ENCODE data around the gene LRMDA.

The LRMDA gene

GRCh38 chr10:76002262-76002854, 570.9 kb downstream of the LRMDA start:
- no peaks in the 10 kb centered on the region for H3K9me3 ChIP-seq (ENCODE audit: control insufficient read depth, low read depth, low read length)
- H3K27ac ChIP-seq (ENCODE audit: low read length): no peak overlapping the region
- H3K36me3 ChIP-seq (ENCODE audit: control insufficient read depth, low read depth, low read length): no peaks in the 10 kb centered on the region
- no peak overlapping the region for H3K9ac ChIP-seq (ENCODE audit: low read length)
- H3K27me3 ChIP-seq (ENCODE audit: control insufficient read depth, insufficient read depth, low read length): no peaks in the 10 kb centered on the region
- no peak overlapping the region for H3K4me3 ChIP-seq (ENCODE audit: low read length)
- H3K4me1 ChIP-seq (ENCODE audit: control insufficient read depth, low read depth, low read length): peaks cover 22% of the 10 kb centered on the region

- Histone ChIP-seq H3K27ac (ENCODE audit: low read length) (no peak overlapping the region), H3K27me3 (ENCODE audit: control insufficient read depth, insufficient read depth, low read length) (no peaks in the 10 kb centered on the region), H3K4me1 (ENCODE audit: control insufficient read depth, low read depth, low read length) (peaks cover 28% of the 10 kb centered on the region), H3K36me3 (ENCODE audit: control insufficient read depth, low read depth, low read length) (no peaks in the 10 kb centered on the region), H3K9ac (ENCODE audit: low read length) (no peak overlapping the region), H3K9me3 (ENCODE audit: control insufficient read depth, low read depth, low read length) (no peaks in the 10 kb centered on the region), H3K4me3 (ENCODE audit: low read length) (no peak overlapping the region)
Measured at GRCh38 chr10:76007667-76008181, 576.3 kb downstream of the LRMDA start.

DNA sequence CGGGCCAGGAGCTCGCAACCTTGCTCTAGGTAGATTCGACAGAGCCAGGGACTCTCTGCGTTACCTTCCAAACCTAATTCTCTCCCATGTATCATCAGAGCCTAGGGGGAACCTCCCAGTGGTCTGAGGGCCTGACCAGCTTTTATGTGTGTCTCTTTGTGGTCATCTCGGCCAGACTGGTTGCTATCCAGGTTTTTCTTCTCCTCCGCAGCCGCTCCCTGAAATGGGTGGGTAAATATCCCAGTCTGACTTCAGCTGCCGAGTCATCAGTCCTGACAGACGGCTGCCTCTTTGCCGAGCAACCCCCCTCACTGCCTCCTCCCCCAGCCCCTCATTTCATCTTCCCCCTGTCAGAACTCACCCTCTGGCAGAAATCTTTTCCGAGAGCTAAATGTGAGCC, 578.1 kb downstream of the LRMDA start:
- Histone ChIP-seq H3K9me3 (ENCODE audit: control insufficient read depth, low read depth, low read length) (no peaks in the 10 kb centered on the region), H3K27me3 (ENCODE audit: control insufficient read depth, insufficient read depth, low read length) (no peaks in the 10 kb centered on the region), H3K9ac (ENCODE audit: low read length) (no peak overlapping the region), H3K4me3 (ENCODE audit: low read length) (no peak overlapping the region), H3K27ac (ENCODE audit: low read length) (no peak overlapping the region), H3K4me1 (ENCODE audit: control insufficient read depth, low read depth, low read length) (peaks cover 29% of the 10 kb centered on the region), H3K36me3 (ENCODE audit: control insufficient read depth, low read depth, low read length) (no peaks in the 10 kb centered on the region)

DNA sequence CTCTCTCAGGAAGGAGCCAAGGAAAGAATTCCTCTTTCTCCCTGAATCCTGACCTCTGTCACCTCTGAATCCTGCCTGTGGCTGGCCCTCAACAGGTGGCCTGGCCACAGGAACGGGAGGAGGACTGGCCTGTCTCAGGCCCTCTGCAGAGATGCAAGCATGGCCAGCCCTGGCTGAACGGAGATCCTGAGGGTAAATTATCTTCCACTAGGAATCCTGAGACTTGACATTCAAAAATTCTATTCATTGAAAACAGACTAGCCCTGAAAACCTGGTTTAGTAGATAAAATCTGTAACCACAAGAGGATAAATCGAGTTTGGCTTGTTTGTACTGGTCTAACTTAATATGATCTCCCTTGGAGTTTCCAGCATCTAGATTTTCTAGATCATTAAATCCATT, 579.3 kb downstream of the LRMDA start:
- Histone ChIP-seq H3K27me3 (ENCODE audit: control insufficient read depth, insufficient read depth, low read length) (no peaks in the 10 kb centered on the region), H3K36me3 (ENCODE audit: control insufficient read depth, low read depth, low read length) (no peaks in the 10 kb centered on the region), H3K9ac (ENCODE audit: low read length) (no peak overlapping the region), H3K9me3 (ENCODE audit: control insufficient read depth, low read depth, low read length) (no peaks in the 10 kb centered on the region), H3K27ac (ENCODE audit: low read length) (no peak overlapping the region), H3K4me3 (ENCODE audit: low read length) (no peak overlapping the region), H3K4me1 (ENCODE audit: control insufficient read depth, low read depth, low read length) (peaks cover 29% of the 10 kb centered on the region)

- Histone ChIP-seq H3K27me3 (ENCODE audit: control insufficient read depth, insufficient read depth, low read length) (no peaks in the 10 kb centered on the region), H3K36me3 (ENCODE audit: control insufficient read depth, low read depth, low read length) (no peaks in the 10 kb centered on the region), H3K4me3 (ENCODE audit: low read length) (no peak overlapping the region), H3K4me1 (ENCODE audit: control insufficient read depth, low read depth, low read length) (peaks cover 22% of the 10 kb centered on the region), H3K9me3 (ENCODE audit: control insufficient read depth, low read depth, low read length) (no peaks in the 10 kb centered on the region), H3K9ac (ENCODE audit: low read length) (no peak overlapping the region), H3K27ac (ENCODE audit: low read length) (no peak overlapping the region)
Measured at GRCh38 chr10:76012716-76013327, 581.4 kb downstream of the LRMDA start.

DNA sequence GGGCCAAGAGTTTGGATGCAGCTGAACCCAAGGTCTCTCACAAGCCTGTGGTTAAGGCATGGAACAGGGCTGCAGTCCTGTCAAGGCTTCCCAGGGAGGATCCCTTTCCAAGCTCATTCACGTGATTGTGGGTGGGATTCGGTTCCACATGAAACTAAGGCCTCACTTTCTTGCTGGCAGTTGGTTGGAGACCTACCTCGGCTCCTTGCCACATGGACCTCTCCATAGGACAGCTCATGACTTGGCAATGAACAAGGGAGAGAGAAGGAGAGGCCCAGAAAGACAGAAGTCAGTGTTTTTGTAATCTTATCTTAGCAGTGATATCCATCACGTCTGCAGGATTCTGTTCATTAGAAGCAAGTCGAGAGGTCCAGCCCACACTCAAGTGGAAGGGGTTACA, 583.8 kb downstream of the LRMDA start:
- H3K4me3 ChIP-seq (ENCODE audit: low read length): no peak overlapping the region
- no peaks in the 10 kb centered on the region for H3K9me3 ChIP-seq (ENCODE audit: control insufficient read depth, low read depth, low read length)
- H3K9ac ChIP-seq (ENCODE audit: low read length): no peak overlapping the region
- H3K36me3 ChIP-seq (ENCODE audit: control insufficient read depth, low read depth, low read length): no peaks in the 10 kb centered on the region
- no peaks in the 10 kb centered on the region for H3K27me3 ChIP-seq (ENCODE audit: control insufficient read depth, insufficient read depth, low read length)
- H3K27ac ChIP-seq (ENCODE audit: low read length): no peak overlapping the region
- peaks cover 14% of the 10 kb centered on the region for H3K4me1 ChIP-seq (ENCODE audit: control insufficient read depth, low read depth, low read length)

- Histone ChIP-seq H3K4me1 (ENCODE audit: control insufficient read depth, low read depth, low read length) (peaks cover 10% of the 10 kb centered on the region), H3K27me3 (ENCODE audit: control insufficient read depth, insufficient read depth, low read length) (no peaks in the 10 kb centered on the region), H3K4me3 (ENCODE audit: low read length) (no peak overlapping the region), H3K9me3 (ENCODE audit: control insufficient read depth, low read depth, low read length) (no peaks in the 10 kb centered on the region), H3K9ac (ENCODE audit: low read length) (no peak overlapping the region), H3K27ac (ENCODE audit: low read length) (no peak overlapping the region), H3K36me3 (ENCODE audit: control insufficient read depth, low read depth, low read length) (no peaks in the 10 kb centered on the region)
Measured at GRCh38 chr10:76017026-76017732, 585.8 kb downstream of the LRMDA start.

DNA sequence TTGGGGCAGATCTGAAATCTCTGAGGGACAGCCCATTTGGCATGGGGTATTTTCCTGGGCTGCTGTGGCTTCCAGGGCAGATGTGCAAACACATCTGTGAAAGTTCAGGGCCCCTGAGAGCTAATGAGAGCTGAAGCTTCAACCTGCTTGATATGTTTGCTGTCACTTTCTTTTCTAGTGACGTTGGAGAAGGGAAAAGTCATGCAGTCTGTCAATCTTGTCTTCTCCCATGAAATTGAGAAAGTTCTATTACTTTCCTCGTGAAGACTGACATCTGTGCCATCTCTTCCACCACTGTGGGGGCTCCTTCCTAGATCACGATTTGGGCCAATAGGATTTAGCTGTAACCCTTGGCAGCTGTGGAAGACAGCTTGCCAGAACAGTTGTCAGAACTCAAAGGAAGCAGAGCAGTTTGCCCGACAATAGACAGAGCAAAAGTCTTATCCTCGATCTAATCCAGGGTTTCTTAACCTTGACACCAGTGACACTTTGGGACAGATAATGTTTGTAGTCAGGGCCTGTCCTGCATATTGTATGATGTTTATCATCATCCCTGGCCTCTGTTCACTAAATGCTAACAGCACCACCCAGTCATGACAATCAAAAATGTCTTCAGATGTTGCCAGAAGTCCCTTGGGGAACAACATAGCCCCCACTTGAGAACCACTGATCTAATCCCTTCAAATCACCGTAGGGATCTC, 586.5 kb downstream of the LRMDA start:
- Histone ChIP-seq H3K27me3 (ENCODE audit: control insufficient read depth, insufficient read depth, low read length) (no peaks in the 10 kb centered on the region), H3K9me3 (ENCODE audit: control insufficient read depth, low read depth, low read length) (no peaks in the 10 kb centered on the region), H3K36me3 (ENCODE audit: control insufficient read depth, low read depth, low read length) (no peaks in the 10 kb centered on the region), H3K4me3 (ENCODE audit: low read length) (no peak overlapping the region), H3K4me1 (ENCODE audit: control insufficient read depth, low read depth, low read length) (peaks cover 7% of the 10 kb centered on the region), H3K9ac (ENCODE audit: low read length) (no peak overlapping the region), H3K27ac (ENCODE audit: low read length) (no peak overlapping the region)

GRCh38 chr10:76020630-76021029, 589.2 kb downstream of the LRMDA start:
- Histone ChIP-seq H3K27me3 (ENCODE audit: control insufficient read depth, insufficient read depth, low read length) (no peaks in the 10 kb centered on the region), H3K4me1 (ENCODE audit: control insufficient read depth, low read depth, low read length) (no peaks in the 10 kb centered on the region), H3K4me3 (ENCODE audit: low read length) (no peak overlapping the region), H3K36me3 (ENCODE audit: control insufficient read depth, low read depth, low read length) (no peaks in the 10 kb centered on the region), H3K27ac (ENCODE audit: low read length) (no peak overlapping the region), H3K9ac (ENCODE audit: low read length) (no peak overlapping the region), H3K9me3 (ENCODE audit: control insufficient read depth, low read depth, low read length) (no peaks in the 10 kb centered on the region)

DNA sequence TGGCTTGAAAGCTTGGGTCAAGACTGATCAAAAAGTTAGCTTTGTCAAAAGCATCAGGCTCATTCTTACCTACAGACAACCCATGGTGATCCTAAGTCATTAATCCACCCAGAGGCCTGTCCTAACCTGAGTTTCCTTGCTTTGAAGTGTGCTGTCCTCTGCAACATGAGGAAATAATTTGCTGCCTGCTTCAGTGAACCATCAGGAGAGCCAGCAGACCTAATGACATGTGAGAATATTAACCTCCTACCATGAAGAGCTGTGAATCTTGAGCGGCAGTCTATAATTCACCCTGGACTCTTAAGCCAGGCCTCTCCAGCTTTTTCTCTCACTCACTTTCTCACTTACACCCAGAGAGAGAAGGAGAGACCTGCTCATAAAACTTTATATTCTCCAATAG, 590.0 kb downstream of the LRMDA start:
- Histone ChIP-seq H3K27ac (ENCODE audit: low read length) (no peak overlapping the region), H3K4me3 (ENCODE audit: low read length) (no peak overlapping the region), H3K4me1 (ENCODE audit: control insufficient read depth, low read depth, low read length) (no peaks in the 10 kb centered on the region), H3K27me3 (ENCODE audit: control insufficient read depth, insufficient read depth, low read length) (no peaks in the 10 kb centered on the region), H3K9ac (ENCODE audit: low read length) (no peak overlapping the region), H3K36me3 (ENCODE audit: control insufficient read depth, low read depth, low read length) (no peaks in the 10 kb centered on the region), H3K9me3 (ENCODE audit: control insufficient read depth, low read depth, low read length) (no peaks in the 10 kb centered on the region)

GRCh38 chr10:76022366-76022765, 590.9 kb downstream of the LRMDA start:
- no peak overlapping the region for H3K4me3 ChIP-seq (ENCODE audit: low read length)
- H3K27me3 ChIP-seq (ENCODE audit: control insufficient read depth, insufficient read depth, low read length): no peaks in the 10 kb centered on the region
- H3K9me3 ChIP-seq (ENCODE audit: control insufficient read depth, low read depth, low read length): no peaks in the 10 kb centered on the region
- no peaks in the 10 kb centered on the region for H3K4me1 ChIP-seq (ENCODE audit: control insufficient read depth, low read depth, low read length)
- H3K9ac ChIP-seq (ENCODE audit: low read length): no peak overlapping the region
- H3K36me3 ChIP-seq (ENCODE audit: control insufficient read depth, low read depth, low read length): no peaks in the 10 kb centered on the region
- no peak overlapping the region for H3K27ac ChIP-seq (ENCODE audit: low read length)
